Activated CD8-positive, alpha-beta memory T cell treated with anti-CD3 and anti-CD28 coated beads for 4 hours (primary cell): ENCODE measurements around the gene TMEM273.

ENCODE experiments used
- DNase-seq, 2 donors: peaks; one replicate each; pipeline ENCODE4 v3.0.0-alpha.2; 2020; ENCODE audit warnings: low read depth in 2 of 2

Gene TMEM273

GRCh38 chr10:49116509-49117375 is 71.4 kb downstream of the TMEM273 start:
- no peak for DNase-seq

GRCh38 chr10:49115796-49116508 is 72.2 kb downstream of the TMEM273 start:
- DNase-seq, result no peak

GRCh38 chr10:49115015-49115795 is 73.0 kb downstream of the TMEM273 start, which contains the start of gene VSTM4:
Gene VSTM4, minus strand, starts transcription at chr10:49115522. Its CDS starts 37 bp downstream, at chr10:49115485.
- DNase-seq, result no peak

GRCh38 chr10:49114718-49115014 is 73.5 kb downstream of the TMEM273 start:
- DNase-seq, result no peak

- DNase-seq, result no peak
Observed at GRCh38 chr10:49113741-49114141, 74.5 kb downstream of the TMEM273 start.

GRCh38 chr10:49112851-49113250 is 75.3 kb downstream of the TMEM273 start:
- no peak for DNase-seq

GRCh38 chr10:49112098-49112497 is 76.1 kb downstream of the TMEM273 start:
- no peak for DNase-seq

GRCh38 chr10:49111320-49111698 is 76.9 kb downstream of the TMEM273 start:
- DNase-seq, result no peak

- DNase-seq, result no peak
Observed at GRCh38 chr10:49110684-49111319, 77.4 kb downstream of the TMEM273 start.

- no peak for DNase-seq
Observed at GRCh38 chr10:49109669-49110340, 78.4 kb downstream of the TMEM273 start.

GRCh38 chr10:49108656-49109055 is 79.5 kb downstream of the TMEM273 start:
- no peak for DNase-seq

- DNase-seq, result no peak
Observed at GRCh38 chr10:49107887-49108267, 80.3 kb downstream of the TMEM273 start.

- no peak for DNase-seq
Observed at GRCh38 chr10:49107111-49107886, 80.9 kb downstream of the TMEM273 start.

GRCh38 chr10:49106451-49106850 is 81.7 kb downstream of the TMEM273 start:
- DNase-seq, result no peak

- no peak for DNase-seq
Observed at GRCh38 chr10:49105076-49105475, 83.1 kb downstream of the TMEM273 start.
